Measurements from ENCODE around the gene OPCML. TPM values are rescaled to one million over a fixed set of nuclear protein-coding genes. Genes with fewer than 3 reads are reported as not detected.
A peak's percentile ranks its signal among the peaks of the same experiment; 100 is the strongest.

The OPCML gene
- total RNA-seq, 1 experiment from 2014 or later, result 0.94 TPM

GRCh38 chr11:132838627-132839026 lies 693.7 kb downstream of the OPCML start:
- H3K9me3 ChIP-seq (ENCODE audit: control insufficient read depth, low read depth, low read length), result no peaks in the 10 kb centered on the region
- no peak overlapping the region for H2BK15ac ChIP-seq (ENCODE audit: low read depth, low read length)
- Mint-ChIP-seq H3K4me1 (peaks cover 28 to 36% of the 10 kb centered on the region in 2 experiments), H3K4me3 (no peak overlapping the region), H3K9me3 (no peaks in the 10 kb centered on the region), H3K27ac (peak overlapping the region in 1 of 3 experiments; percentile 78; a peak in 2 of 7 replicates), H3K36me3 (ENCODE audit: insufficient read depth in 1 of 3, low read depth in 3 of 3) (no peaks in the 10 kb centered on the region), H3K27me3 (ENCODE audit: low read depth) (no peaks in the 10 kb centered on the region; the same call in 1 of the 2 replicates)
- H3K27ac ChIP-seq (ENCODE audit: insufficient read length, low read depth, low read length), result no peak overlapping the region
- H4K20me1 ChIP-seq (ENCODE audit: control insufficient read depth, insufficient read depth, insufficient read length), result no peaks in the 10 kb centered on the region
- no peak overlapping the region for H2BK20ac ChIP-seq (ENCODE audit: low read depth, low read length, poor library complexity, severe bottlenecking)
- no peak overlapping the region for H3K56ac ChIP-seq (ENCODE audit: insufficient read length, low read depth, low read length)
- no peaks in the 10 kb centered on the region for H3K27me3 ChIP-seq (ENCODE audit: insufficient read depth, low read length)
- H4K5ac ChIP-seq (ENCODE audit: insufficient read length, low read depth, low read length), result no peak overlapping the region
- H2BK5ac ChIP-seq (ENCODE audit: insufficient read length, low read length), result no peak overlapping the region
- no peak overlapping the region for H3K4me2 ChIP-seq (ENCODE audit: insufficient read depth, insufficient read length, low read length)
- DNase-seq, result no peak
- TF ChIP-seq, protein P1, sequence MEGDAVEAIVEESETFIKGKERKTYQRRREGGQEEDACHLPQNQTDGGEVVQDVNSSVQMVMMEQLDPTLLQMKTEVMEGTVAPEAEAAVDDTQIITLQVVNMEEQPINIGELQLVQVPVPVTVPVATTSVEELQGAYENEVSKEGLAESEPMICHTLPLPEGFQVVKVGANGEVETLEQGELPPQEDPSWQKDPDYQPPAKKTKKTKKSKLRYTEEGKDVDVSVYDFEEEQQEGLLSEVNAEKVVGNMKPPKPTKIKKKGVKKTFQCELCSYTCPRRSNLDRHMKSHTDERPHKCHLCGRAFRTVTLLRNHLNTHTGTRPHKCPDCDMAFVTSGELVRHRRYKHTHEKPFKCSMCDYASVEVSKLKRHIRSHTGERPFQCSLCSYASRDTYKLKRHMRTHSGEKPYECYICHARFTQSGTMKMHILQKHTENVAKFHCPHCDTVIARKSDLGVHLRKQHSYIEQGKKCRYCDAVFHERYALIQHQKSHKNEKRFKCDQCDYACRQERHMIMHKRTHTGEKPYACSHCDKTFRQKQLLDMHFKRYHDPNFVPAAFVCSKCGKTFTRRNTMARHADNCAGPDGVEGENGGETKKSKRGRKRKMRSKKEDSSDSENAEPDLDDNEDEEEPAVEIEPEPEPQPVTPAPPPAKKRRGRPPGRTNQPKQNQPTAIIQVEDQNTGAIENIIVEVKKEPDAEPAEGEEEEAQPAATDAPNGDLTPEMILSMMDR (conservative IDR thresholded peaks at IDR 0.05), result no peak
- no peak overlapping the region for H2AK5ac ChIP-seq (ENCODE audit: insufficient read length, low read length)
- H3K79me2 ChIP-seq (ENCODE audit: insufficient read depth, low read length), result no peaks in the 10 kb centered on the region
- H2AFZ ChIP-seq (ENCODE audit: low read length), result no peak overlapping the region
- H3K9ac ChIP-seq (ENCODE audit: extremely low read depth, insufficient read length, low read length), result no peak overlapping the region
- H3K4me1 ChIP-seq (ENCODE audit: insufficient read depth, low read length), result no peaks in the 10 kb centered on the region
- WGBS (ENCODE audit: extremely low coverage, insufficient read length, low lambda C conversion rate), result no CpG with 5 or more reads among the region's 7 CpGs
- no peak overlapping the region for H3K4ac ChIP-seq (ENCODE audit: low read depth, low read length)
- H4K91ac ChIP-seq (ENCODE audit: insufficient read length, low read depth, low read length), result no peak overlapping the region
- no peak overlapping the region for H4K8ac ChIP-seq (replicated peaks; ENCODE audit: insufficient read length, low read depth, low read length)
- no peak overlapping the region for H2BK120ac ChIP-seq (ENCODE audit: low read depth, low read length, poor library complexity, severe bottlenecking)
- H3K23me2 ChIP-seq (ENCODE audit: insufficient read length, low read depth, low read length, poor library complexity, severe bottlenecking), result no peaks in the 10 kb centered on the region
- H3K79me1 ChIP-seq (ENCODE audit: insufficient read depth, low read depth, low read length, poor library complexity, severe bottlenecking), result no peaks in the 10 kb centered on the region
- no peak overlapping the region for H3T11ph ChIP-seq (ENCODE audit: low read length)
- H2BK12ac ChIP-seq (ENCODE audit: insufficient read length, low read depth, low read length), result no peak overlapping the region
- H3K23ac ChIP-seq (ENCODE audit: insufficient read length, low read depth, low read length), result no peak overlapping the region
- no peak overlapping the region for H3K14ac ChIP-seq (ENCODE audit: insufficient read depth, low read length)
- no peak overlapping the region for H3K18ac ChIP-seq (ENCODE audit: insufficient read length, low read depth, low read length)

Measured in H9 (cell line).